ENCODE results near the gene AOPEP.

AOPEP gene

DNA sequence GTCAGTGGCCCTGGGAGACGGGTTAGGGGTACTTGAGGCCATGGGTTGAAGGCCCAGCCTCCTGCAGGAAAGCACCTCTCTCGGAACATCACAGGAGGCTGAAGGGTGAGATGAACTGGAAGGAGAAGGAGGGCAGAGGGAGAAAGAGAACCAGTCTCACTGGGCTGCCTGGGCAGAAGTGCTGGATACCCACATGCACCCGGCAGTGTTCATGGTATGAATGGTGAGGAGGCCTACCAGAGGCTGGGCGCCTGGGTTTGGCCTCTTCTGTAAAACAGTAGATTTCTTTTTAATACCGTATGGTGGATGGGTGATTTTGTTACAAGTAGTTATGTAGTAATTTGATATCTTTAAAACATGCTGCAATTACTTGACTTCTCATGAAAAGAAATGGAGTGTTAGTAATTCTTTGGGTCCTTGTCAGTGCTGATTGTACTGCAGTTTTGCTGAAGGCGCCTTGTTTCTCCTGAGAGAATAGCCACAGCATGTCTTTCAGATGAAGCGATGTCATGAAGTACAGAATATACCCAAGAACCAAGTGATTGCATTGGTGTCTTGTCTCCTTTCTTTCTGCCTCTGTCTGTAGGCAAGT lies 332.4 kb downstream of the AOPEP start:
- DNase-seq (ENCODE audit: extremely low read depth, low read depth) = no peak
- no peak for TF ChIP-seq CTCF (IDR thresholded peaks at IDR 0.05; ENCODE audit: low read depth, low read length)

GRCh38 chr9:95060234-95060633 lies 333.7 kb downstream of the AOPEP start:
- no peak for TF ChIP-seq CTCF (IDR thresholded peaks at IDR 0.05; ENCODE audit: low read depth, low read length)
- DNase-seq (ENCODE audit: extremely low read depth, low read depth) = no peak

DNA sequence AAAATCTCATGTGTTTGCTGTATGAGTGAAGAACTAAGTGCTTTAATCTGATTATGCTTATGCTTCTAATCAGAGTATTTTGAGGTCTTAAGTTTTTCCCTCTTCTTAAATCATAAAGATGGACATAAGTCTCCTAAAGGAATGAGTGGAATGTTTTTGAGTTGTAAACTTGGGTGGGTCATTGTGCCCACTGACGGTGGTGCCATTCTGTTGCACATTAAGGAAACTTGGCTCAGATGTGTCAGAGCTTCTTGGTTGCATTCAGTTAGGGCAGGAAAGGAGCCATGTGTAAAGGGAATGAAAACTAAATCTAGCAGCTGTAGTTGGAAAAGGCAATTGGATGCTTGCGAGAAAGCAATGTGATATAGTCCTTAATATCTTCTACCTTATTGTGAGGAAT lies 334.4 kb downstream of the AOPEP start:
- DNase-seq (ENCODE audit: extremely low read depth, low read depth) = no peak
- TF ChIP-seq CTCF (IDR thresholded peaks at IDR 0.05; ENCODE audit: low read depth, low read length) = no peak

DNA sequence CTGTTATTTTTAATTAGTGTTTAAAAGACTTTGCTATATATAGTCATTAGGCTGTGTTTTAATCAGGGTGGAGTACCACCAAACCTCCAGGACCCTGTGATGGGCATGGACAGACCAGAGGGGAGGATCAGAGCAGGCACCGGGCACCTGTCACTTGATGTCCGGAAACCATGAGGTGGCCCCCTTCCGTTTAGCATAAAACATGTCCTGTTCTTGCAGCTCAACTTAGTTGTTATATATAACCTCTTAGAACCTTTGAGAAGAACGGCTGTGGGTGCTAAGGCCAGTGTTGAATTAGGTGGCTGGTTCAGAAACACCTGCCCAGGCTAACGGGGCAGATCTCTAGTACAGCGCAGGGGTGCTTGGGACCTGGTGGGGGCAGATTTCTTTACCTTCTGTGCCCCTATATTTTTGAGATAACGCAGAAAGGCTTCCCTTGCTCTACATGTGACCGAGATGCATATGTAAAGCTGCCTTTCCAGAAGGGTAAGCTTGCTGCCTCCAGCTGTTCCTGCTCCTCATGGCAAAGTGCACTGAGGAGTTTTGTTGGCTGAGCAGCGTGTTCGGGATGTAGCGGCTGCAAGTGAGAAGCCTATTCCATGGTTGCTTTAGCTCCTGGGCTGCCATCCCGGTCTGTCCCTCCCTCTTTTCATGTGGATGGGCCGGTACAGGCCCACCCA lies 335.6 kb downstream of the AOPEP start:
- no peak for DNase-seq (ENCODE audit: extremely low read depth, low read depth)
- TF ChIP-seq CTCF (IDR thresholded peaks at IDR 0.05; ENCODE audit: low read depth, low read length) = no peak

- no peak for DNase-seq (ENCODE audit: extremely low read depth, low read depth)
- TF ChIP-seq CTCF (IDR thresholded peaks at IDR 0.05; ENCODE audit: low read depth, low read length) = no peak
Measured at GRCh38 chr9:95062596-95063065, 336.1 kb downstream of the AOPEP start.

- no peak for DNase-seq (ENCODE audit: extremely low read depth, low read depth)
- no peak for TF ChIP-seq CTCF (IDR thresholded peaks at IDR 0.05; ENCODE audit: low read depth, low read length)
Measured at GRCh38 chr9:95063300-95063699, 336.8 kb downstream of the AOPEP start.

DNA sequence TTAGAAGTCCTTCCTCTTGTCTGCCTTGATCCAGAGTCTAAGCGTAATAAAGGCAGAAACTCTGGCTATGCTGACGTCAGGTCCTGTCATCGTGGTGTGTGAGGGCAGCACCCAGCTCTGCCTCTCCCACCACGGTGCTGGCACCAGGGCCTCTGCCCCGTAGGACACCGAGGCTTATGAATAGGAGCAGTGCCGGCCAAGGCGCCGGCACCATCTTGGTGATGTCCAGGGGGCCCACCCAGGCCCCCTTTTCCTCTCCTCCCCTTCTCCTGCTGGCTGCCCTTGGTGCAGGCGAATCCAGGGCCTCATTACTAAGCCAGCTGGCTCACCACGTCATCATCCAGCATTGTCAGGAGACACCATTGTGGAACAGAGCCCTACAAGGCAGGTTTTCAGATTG lies 338.7 kb downstream of the AOPEP start:
- no peak for TF ChIP-seq CTCF (IDR thresholded peaks at IDR 0.05; ENCODE audit: low read depth, low read length)
- no peak for DNase-seq (ENCODE audit: extremely low read depth, low read depth)
